HEK293 (cell line): Measurements from ENCODE around the gene EZH1.
A peak's percentile ranks its signal among the peaks of the same experiment; 100 is the strongest.
"Not testable (repeated sequence)": the region's sequence is repeated elsewhere in the genome, so short reads cannot be mapped to it uniquely, and the experiment has no call there.

Source experiments
- CTCF ChIA-PET: fragments of 350-600 bp; formaldehyde crosslinking; extraction: SDS; loops from one replicate; lab custom pipeline; 2021; ENCODE audit warnings: antibody characterized with exemption; lab: Yijun Ruan, JAX
- POLR2A ChIA-PET: fragments of 300-600 bp; formaldehyde crosslinking; extraction: SDS; loops from one replicate; lab custom pipeline; 2020; ENCODE audit warnings: antibody characterized with exemption, inconsistent platforms; lab: Yijun Ruan, JAX
- H3K27ac ChIP-seq: fragments of 200-500 bp; sonication (Bioruptor generic); 2 replicates; pipeline ENCODE4 v1.5.1; 2014; ENCODE audit warnings: low read depth, low read length, control low read depth, inconsistent platforms; ENCODE audit errors: extremely low read depth
- H3K36me3 ChIP-seq, 2 experiments: fragments of 200-500 bp in 1 of 2; sonication (Bioruptor generic) in 1 of 2; 1 replicate in 1 of 2; 2 replicates in 1 of 2; pipeline ENCODE4 v1.5.1; 2014 to 2017; ENCODE audit warnings: inconsistent platforms in 2 of 2, low read length in 2 of 2; ENCODE audit not compliant: control insufficient read depth in 2 of 2, insufficient read depth in 1 of 2
- H3K4me1 ChIP-seq: fragments of 200-500 bp; sonication (Bioruptor generic); 2 replicates; pipeline ENCODE4 v1.5.1; 2014; ENCODE audit warnings: mild to moderate bottlenecking, low read length, inconsistent platforms; ENCODE audit not compliant: control insufficient read depth, insufficient read depth
- H3K4me3 ChIP-seq: 2 replicates; pipeline ENCODE4 v1.5.1; 2011; ENCODE audit warnings: low read depth, mild to moderate bottlenecking, control low read depth, low read length, moderate library complexity
- H3K9me3 ChIP-seq: fragments of 200-500 bp; sonication (Bioruptor generic); 2 replicates; pipeline ENCODE4 v1.5.1; 2014; ENCODE audit warnings: low read depth, low read length, inconsistent platforms; ENCODE audit not compliant: control insufficient read depth, insufficient read depth
- CTCF ChIP-seq: fragments of 450-650 bp; formaldehyde crosslinking; IDR thresholded peaks from 2 replicates; pipeline ENCODE4 v1.5.1; 2016; ENCODE audit warnings: missing biosample characterization, missing genetic modification characterization
- EGR2 ChIP-seq: fragments of 450-650 bp; formaldehyde crosslinking; IDR thresholded peaks from 2 replicates; pipeline ENCODE4 v1.5.1; 2016; ENCODE audit warnings: low read depth, missing biosample characterization, missing genetic modification characterization
- MYNN ChIP-seq: fragments of 450-650 bp; formaldehyde crosslinking; IDR thresholded peaks from 2 replicates; pipeline ENCODE4 v1.5.1; 2016; ENCODE audit warnings: missing biosample characterization, missing genetic modification characterization, borderline replicate concordance
- OVOL3 ChIP-seq: fragments of 450-650 bp; formaldehyde crosslinking; IDR thresholded peaks from 2 replicates; pipeline ENCODE4 v1.5.1; 2016; ENCODE audit warnings: missing biosample characterization, missing genetic modification characterization
- PRDM6 ChIP-seq: fragments of 450-650 bp; formaldehyde crosslinking; IDR thresholded peaks from 2 replicates; pipeline ENCODE4 v1.5.1; 2017; ENCODE audit warnings: missing biosample characterization, missing genetic modification characterization
- SP3 ChIP-seq: fragments of 450-650 bp; formaldehyde crosslinking; IDR thresholded peaks from 2 replicates; pipeline ENCODE4 v1.5.1; 2016; ENCODE audit warnings: missing biosample characterization, missing genetic modification characterization
- ZBTB21 ChIP-seq: fragments of 450-650 bp; formaldehyde crosslinking; IDR thresholded peaks from 2 replicates; pipeline ENCODE4 v1.5.1; 2017; ENCODE audit warnings: missing biosample characterization, missing genetic modification characterization
- ZNF10 ChIP-seq: fragments of 450-650 bp; formaldehyde crosslinking; IDR thresholded peaks from 2 replicates; pipeline ENCODE4 v1.5.1; 2017; ENCODE audit warnings: missing biosample characterization, missing genetic modification characterization
- ZNF112 ChIP-seq: fragments of 450-650 bp; formaldehyde crosslinking; IDR thresholded peaks from 2 replicates; pipeline ENCODE4 v1.5.0; 2017; ENCODE audit warnings: missing biosample characterization, missing genetic modification characterization
- ZNF138 ChIP-seq: fragments of 450-650 bp; formaldehyde crosslinking; IDR thresholded peaks from 2 replicates; pipeline ENCODE4 v1.5.1; 2016; ENCODE audit warnings: missing biosample characterization, missing genetic modification characterization, borderline replicate concordance
- ZNF2 ChIP-seq: fragments of 450-650 bp; formaldehyde crosslinking; IDR thresholded peaks from 2 replicates; pipeline ENCODE4 v1.5.1; 2016; ENCODE audit warnings: missing biosample characterization, missing genetic modification characterization
- ZNF302 ChIP-seq: fragments of 450-650 bp; formaldehyde crosslinking; IDR thresholded peaks from 2 replicates; pipeline ENCODE4 v1.5.1; 2016; ENCODE audit warnings: missing biosample characterization, missing genetic modification characterization, low read depth
- ZNF335 ChIP-seq: fragments of 450-650 bp; formaldehyde crosslinking; conservative IDR thresholded peaks from 2 replicates; pipeline ENCODE4 v1.5.1; 2016; ENCODE audit warnings: missing biosample characterization, missing genetic modification characterization
- ZNF596 ChIP-seq: fragments of 450-650 bp; IDR thresholded peaks from 2 replicates; pipeline ENCODE4 v1.5.0; 2018; ENCODE audit warnings: missing biosample characterization, mild to moderate bottlenecking, missing genetic modification characterization, moderate library complexity
- ZNF600 ChIP-seq: fragments of 450-650 bp; formaldehyde crosslinking; IDR thresholded peaks from 2 replicates; pipeline ENCODE4 v1.5.1; 2016; ENCODE audit warnings: missing biosample characterization, missing genetic modification characterization
- ZNF610 ChIP-seq: fragments of 450-650 bp; formaldehyde crosslinking; IDR thresholded peaks from 2 replicates; pipeline ENCODE4 v1.5.1; 2016; ENCODE audit warnings: missing biosample characterization, missing genetic modification characterization, borderline replicate concordance
- ZNF624 ChIP-seq: fragments of 450-650 bp; formaldehyde crosslinking; IDR thresholded peaks from 2 replicates; pipeline ENCODE4 v1.5.1; 2017; ENCODE audit warnings: missing biosample characterization, missing genetic modification characterization
- ZNF626 ChIP-seq: fragments of 450-650 bp; sonication (Bioruptor Pico); formaldehyde crosslinking; IDR thresholded peaks from 2 replicates; pipeline ENCODE4 v1.5.1; 2018; ENCODE audit warnings: missing biosample characterization, missing genetic modification characterization, inconsistent platforms
- ZNF658 ChIP-seq: fragments of 450-650 bp; formaldehyde crosslinking; IDR thresholded peaks from 2 replicates; pipeline ENCODE4; 2016; ENCODE audit warnings: missing biosample characterization, missing genetic modification characterization
- ZNF660 ChIP-seq: fragments of 450-650 bp; IDR thresholded peaks from 2 replicates; pipeline ENCODE4 v1.5.1; 2018; ENCODE audit warnings: missing biosample characterization, mild to moderate bottlenecking, missing genetic modification characterization
- ZNF768 ChIP-seq: fragments of 450-650 bp; formaldehyde crosslinking; IDR thresholded peaks from 2 replicates; pipeline ENCODE4 v1.5.1; 2018; ENCODE audit warnings: missing biosample characterization, mild to moderate bottlenecking, missing genetic modification characterization
- ZNF776 ChIP-seq: fragments of 450-650 bp; formaldehyde crosslinking; IDR thresholded peaks from 2 replicates; pipeline ENCODE4 v1.5.0; 2017; ENCODE audit warnings: missing biosample characterization, missing genetic modification characterization, borderline replicate concordance
- ZSCAN5A ChIP-seq: fragments of 450-650 bp; formaldehyde crosslinking; IDR thresholded peaks from 2 replicates; pipeline ENCODE4 v1.5.1; 2016; ENCODE audit warnings: missing biosample characterization, missing genetic modification characterization

Gene EZH1

DNA sequence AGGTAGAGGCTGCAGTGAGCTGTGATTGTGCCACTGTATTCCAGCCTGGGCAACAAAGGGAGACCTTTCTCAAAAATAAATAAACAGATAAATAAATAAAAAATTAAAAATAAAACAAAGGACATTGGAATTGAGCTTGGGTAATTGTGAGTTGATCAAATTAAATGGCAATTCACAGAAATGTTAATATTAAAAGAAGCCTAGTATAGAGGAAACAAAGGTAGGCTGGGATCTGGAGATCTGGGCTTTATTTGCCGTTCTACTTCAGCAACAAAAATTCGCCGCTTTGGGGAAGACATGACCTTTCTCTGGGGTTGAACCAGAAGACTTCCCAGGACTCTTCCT lies 28.1 kb upstream of the EZH1 start:
- peaks cover 28 to 34% of the 10 kb centered on the region in 2 experiments for H3K36me3 ChIP-seq
- peak overlapping the region; percentile 94 for H3K4me3 ChIP-seq
- TF ChIP-seq MYNN (no peak), ZNF335 (tag by site-specific recombination) (0 out of 2 replicates have a peak, but pooled peaks have one; percentile 6)
- peak overlapping the region; percentile 64; the same call in 1 of the 2 replicates for H3K27ac ChIP-seq
- peaks cover 4% of the 10 kb centered on the region; the same call in 1 of the 2 replicates for H3K4me1 ChIP-seq
- H3K9me3 ChIP-seq: no peaks in the 10 kb centered on the region
- CTCF ChIA-PET: interaction anchor here (0.6 to 4.6 kb wide), 11 partner anchors 8 to 194 kb away, joined by 3 to 32 read pairs (median 5); partner anchors contain the start of genes PSMC3IP and WNK4
- POLR2A ChIA-PET: interaction anchor here (1.0 to 2.5 kb wide), 18 partner anchors 9 to 236 kb away, joined by 3 to 17 read pairs (median 5); partner anchors contain the start of genes BECN1, CNTD1, COA3 and MLX

- POLR2A ChIA-PET: interaction anchor here (1.2 kb wide), 1 partner anchor 26 kb away, joined by 5 read pairs; no protein-coding TSS in a partner anchor
Observed at GRCh38 chr17:42769964-42770363, 25.1 kb upstream of the EZH1 start.

DNA sequence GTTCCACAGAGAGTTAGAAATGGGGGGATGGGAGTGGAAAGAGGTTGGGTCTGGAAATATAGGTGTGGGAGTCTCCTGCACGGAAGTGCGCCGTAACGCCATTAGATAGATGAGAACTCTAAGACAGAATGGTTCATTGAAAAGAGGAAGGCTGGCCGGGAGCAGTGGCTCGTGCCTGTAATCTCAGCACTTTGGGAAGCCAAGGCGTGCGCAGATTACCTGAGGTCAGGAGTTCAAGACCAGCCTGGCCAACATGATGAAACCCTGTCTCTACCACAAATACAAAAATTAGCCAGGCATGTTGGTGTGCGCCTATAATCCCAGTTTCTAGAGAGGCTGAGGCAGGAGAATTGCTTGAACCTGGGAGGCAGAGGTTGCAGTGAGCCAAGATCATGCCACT lies 23.2 kb upstream of the EZH1 start:
- H3K9me3 ChIP-seq, H3K4me1 ChIP-seq, H3K27ac ChIP-seq, H3K4me3 ChIP-seq, H3K36me3 ChIP-seq: not testable (repeated sequence)
- 0 out of 2 replicates have a peak, but pooled peaks have one; percentile 15 for TF ChIP-seq ZNF600 (tag by site-specific recombination)
- POLR2A ChIA-PET: interaction anchor here (1.2 kb wide), 1 partner anchor 56 kb away, joined by 5 read pairs; the partner anchor contains the start of gene BECN1
- CTCF ChIA-PET: interaction anchor here (0.9 to 1.2 kb wide), 2 partner anchors 87 to 230 kb away, joined by 3 read pairs; no protein-coding TSS in a partner anchor

More at GRCh38 chr17:42769964-42770363, 25.1 kb upstream of the EZH1 start:
- not testable (repeated sequence) for H3K4me3 ChIP-seq, H3K4me1 ChIP-seq, H3K27ac ChIP-seq, H3K36me3 ChIP-seq, H3K9me3 ChIP-seq
- TF ChIP-seq EGR2 (tag by site-specific recombination): peak; percentile 61
- CTCF ChIA-PET: interaction anchor here (0.5 to 0.6 kb wide), 3 partner anchors 8 to 1063 kb away, joined by 3 read pairs; no protein-coding TSS in a partner anchor

- no peaks in the 10 kb centered on the region for H3K4me1 ChIP-seq
- CTCF ChIA-PET: interaction anchor here (0.6 to 0.9 kb wide), 2 partner anchors 21 to 87 kb away, joined by 3 read pairs; no protein-coding TSS in a partner anchor
- no peak for TF ChIP-seq CTCF (tag by site-specific recombination)
- no peak for TF ChIP-seq PRDM6 (tag by site-specific recombination)
- TF ChIP-seq ZNF660 (tag by site-specific recombination): no peak
- no peak for TF ChIP-seq ZNF138
- TF ChIP-seq SP3: no peak
- TF ChIP-seq ZNF610: no peak
- TF ChIP-seq ZNF2 (tag by site-specific recombination): no peak
- no peak for TF ChIP-seq ZSCAN5A (tag by site-specific recombination)
- TF ChIP-seq ZNF776 (tag by site-specific recombination): no peak
- TF ChIP-seq OVOL3 (tag by site-specific recombination): no peak
- no peak for TF ChIP-seq ZNF626
- no peak for TF ChIP-seq ZNF112 (tag by site-specific recombination)
- TF ChIP-seq ZNF596 (tag by site-specific recombination): no peak
- TF ChIP-seq ZNF768: no peak
- TF ChIP-seq ZNF624 (tag by site-specific recombination): no peak
- no peak for TF ChIP-seq ZNF658 (tag by site-specific recombination)
- no peak for TF ChIP-seq ZNF10 (tag by site-specific recombination)
- no peak for TF ChIP-seq ZBTB21 (tag by site-specific recombination)
- TF ChIP-seq ZNF302 (tag by site-specific recombination): no peak
- no peak overlapping the region for H3K27ac ChIP-seq
- no peaks in the 10 kb centered on the region for H3K9me3 ChIP-seq
- H3K36me3 ChIP-seq: no peaks in the 10 kb centered on the region; a peak in 1 of 3 replicates
- POLR2A ChIA-PET: interaction anchor here (0.6 to 1.7 kb wide), 3 partner anchors 13 to 78 kb away, joined by 3 to 5 read pairs (median 4); partner anchors contain the start of genes BECN1 and WNK4
- H3K4me3 ChIP-seq: no peak overlapping the region
Observed at GRCh38 chr17:42767512-42767911, 22.7 kb upstream of the EZH1 start.
